Measurements from ENCODE around the gene CNPY1.

CNPY1 gene

GRCh38 chr7:155453296-155454182 lies 92.8 kb downstream of the CNPY1 start:
- no peak overlapping the region for H3K4me3 ChIP-seq (ENCODE audit: low read depth, low read length)
- DNase-seq (ENCODE audit: low read depth, low spot score): no peak
- TF ChIP-seq, protein P1, sequence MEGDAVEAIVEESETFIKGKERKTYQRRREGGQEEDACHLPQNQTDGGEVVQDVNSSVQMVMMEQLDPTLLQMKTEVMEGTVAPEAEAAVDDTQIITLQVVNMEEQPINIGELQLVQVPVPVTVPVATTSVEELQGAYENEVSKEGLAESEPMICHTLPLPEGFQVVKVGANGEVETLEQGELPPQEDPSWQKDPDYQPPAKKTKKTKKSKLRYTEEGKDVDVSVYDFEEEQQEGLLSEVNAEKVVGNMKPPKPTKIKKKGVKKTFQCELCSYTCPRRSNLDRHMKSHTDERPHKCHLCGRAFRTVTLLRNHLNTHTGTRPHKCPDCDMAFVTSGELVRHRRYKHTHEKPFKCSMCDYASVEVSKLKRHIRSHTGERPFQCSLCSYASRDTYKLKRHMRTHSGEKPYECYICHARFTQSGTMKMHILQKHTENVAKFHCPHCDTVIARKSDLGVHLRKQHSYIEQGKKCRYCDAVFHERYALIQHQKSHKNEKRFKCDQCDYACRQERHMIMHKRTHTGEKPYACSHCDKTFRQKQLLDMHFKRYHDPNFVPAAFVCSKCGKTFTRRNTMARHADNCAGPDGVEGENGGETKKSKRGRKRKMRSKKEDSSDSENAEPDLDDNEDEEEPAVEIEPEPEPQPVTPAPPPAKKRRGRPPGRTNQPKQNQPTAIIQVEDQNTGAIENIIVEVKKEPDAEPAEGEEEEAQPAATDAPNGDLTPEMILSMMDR (IDR thresholded peaks at IDR 0.05; ENCODE audit: low read depth, low read length): no peak
- in situ Hi-C loops (cut with HindIII; ENCODE audit: low sequenced_read_pairs): no loop called here

- TF ChIP-seq, protein P1 (IDR thresholded peaks at IDR 0.05; ENCODE audit: low read depth, low read length): no peak
- no peak for DNase-seq (ENCODE audit: low read depth, low spot score)
- H3K4me3 ChIP-seq (ENCODE audit: low read depth, low read length): no peak overlapping the region
- in situ Hi-C loops (cut with HindIII; ENCODE audit: low sequenced_read_pairs): no loop called here
Measured at GRCh38 chr7:155452505-155453295, 93.7 kb downstream of the CNPY1 start.

DNA sequence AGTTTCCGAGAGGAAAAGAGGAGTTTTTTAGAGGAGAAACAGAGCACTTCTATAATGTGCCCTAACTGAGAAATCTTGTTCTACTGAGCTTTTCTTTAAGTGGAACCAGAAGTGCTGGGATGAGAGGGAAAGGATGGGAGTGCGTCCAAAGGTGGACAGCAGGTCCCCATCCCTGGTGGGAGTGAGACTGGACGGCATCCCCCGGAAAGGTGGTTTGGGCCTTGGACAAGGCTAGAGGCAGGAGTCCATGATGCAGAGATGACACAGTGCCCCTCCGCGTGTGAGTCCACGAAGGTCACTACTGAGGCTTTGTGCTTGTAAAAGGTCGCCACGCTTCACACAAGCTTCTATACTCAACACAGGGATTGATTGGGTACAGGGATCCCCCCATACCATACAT lies 94.5 kb downstream of the CNPY1 start:
- DNase-seq (ENCODE audit: low read depth, low spot score): no peak
- TF ChIP-seq, protein P1 (IDR thresholded peaks at IDR 0.05; ENCODE audit: low read depth, low read length): no peak
- H3K4me3 ChIP-seq (ENCODE audit: low read depth, low read length): no peak overlapping the region
- in situ Hi-C loops (cut with HindIII; ENCODE audit: low sequenced_read_pairs): no loop called here
